SK-N-SH treated with all-trans-retinoic acid at 6 μM for 48 hours (cell line): ENCODE measurements around the gene OR2G3.

Experiments used
- ATAC-seq: fragments of 200-7000 bp; cut with Tn5 transposase; 3 replicates; pipeline ENCODE4 v1.9.1; 2020; ENCODE audit warnings: mild to moderate bottlenecking, moderate library complexity
- ARNTL ChIP-seq: fragments of 450-650 bp; formaldehyde crosslinking; IDR thresholded peaks from 2 replicates; pipeline ENCODE4 v1.5.0; 2020; ENCODE audit warnings: low read depth, mild to moderate bottlenecking, moderate library complexity, borderline replicate concordance
- BACH2 ChIP-seq: fragments of 250-450 bp; sonication (Bioruptor Pico); IDR thresholded peaks from 2 replicates; pipeline ENCODE4 v1.9.0; 2021; ENCODE audit warnings: mild to moderate bottlenecking, borderline replicate concordance
- CREB5 ChIP-seq: fragments of 250-450 bp; sonication (Bioruptor Pico); IDR thresholded peaks from 2 replicates; pipeline ENCODE4 v1.5.1; 2020; ENCODE audit warnings: low read depth, mild to moderate bottlenecking, moderate library complexity
- CSDC2 ChIP-seq: fragments of 250-450 bp; sonication (Bioruptor Pico); IDR thresholded peaks from 2 replicates; pipeline ENCODE4 v1.5.0; 2020; ENCODE audit warnings: mild to moderate bottlenecking, moderate library complexity
- CSRNP3 ChIP-seq: fragments of 250-450 bp; sonication (Bioruptor Pico); IDR thresholded peaks from 2 replicates; pipeline ENCODE4 v1.5.1; 2021; ENCODE audit warnings: mild to moderate bottlenecking, moderate library complexity
- ESRRG ChIP-seq: fragments of 250-450 bp; sonication (Bioruptor Pico); IDR thresholded peaks from 2 replicates; pipeline ENCODE4 v1.6.1; 2021; ENCODE audit warnings: mild to moderate bottlenecking
- GLIS3 ChIP-seq: fragments of 250-450 bp; sonication (Bioruptor Pico); IDR thresholded peaks from 2 replicates; pipeline ENCODE4 v1.5.0; 2020; ENCODE audit warnings: mild to moderate bottlenecking, moderate library complexity
- OSR1 ChIP-seq: fragments of 250-450 bp; sonication (Bioruptor Pico); IDR thresholded peaks from 2 replicates; pipeline ENCODE4 v1.8.0; 2022; ENCODE audit warnings: moderate library complexity, mild to moderate bottlenecking, inconsistent platforms
- PATZ1 ChIP-seq: fragments of 250-450 bp; sonication (Bioruptor Pico); IDR thresholded peaks from 2 replicates; pipeline ENCODE4 v1.8.0; 2020; ENCODE audit warnings: mild to moderate bottlenecking, moderate library complexity, borderline replicate concordance
- PPARA ChIP-seq: fragments of 250-450 bp; sonication (Bioruptor Pico); IDR thresholded peaks from 2 replicates; pipeline ENCODE4 v1.5.0; 2020; ENCODE audit warnings: mild to moderate bottlenecking, borderline replicate concordance
- RARB ChIP-seq: fragments of 250-450 bp; sonication (Bioruptor Pico); IDR thresholded peaks from 2 replicates; pipeline ENCODE4 v1.8.0; 2021; ENCODE audit warnings: mild to moderate bottlenecking, moderate library complexity
- SNAI2 ChIP-seq: fragments of 250-450 bp; sonication (Bioruptor Pico); IDR thresholded peaks from 2 replicates; pipeline ENCODE4 v1.5.0; 2020; ENCODE audit warnings: mild to moderate bottlenecking, moderate library complexity
- TCF4 ChIP-seq: fragments of 250-450 bp; sonication (Bioruptor Pico); IDR thresholded peaks from 2 replicates; pipeline ENCODE4 v1.8.0; 2021; ENCODE audit warnings: mild to moderate bottlenecking, moderate library complexity, borderline replicate concordance
- TOX ChIP-seq: fragments of 250-450 bp; sonication (Bioruptor Pico); IDR thresholded peaks from 2 replicates; pipeline ENCODE4 v1.8.0; 2021; ENCODE audit warnings: mild to moderate bottlenecking, moderate library complexity, borderline replicate concordance
- ZFP3 ChIP-seq: fragments of 250-450 bp; sonication (Bioruptor Pico); IDR thresholded peaks from 2 replicates; pipeline ENCODE4 v1.5.0; 2020; ENCODE audit warnings: mild to moderate bottlenecking, moderate library complexity
- ZFP30 ChIP-seq: fragments of 450-650 bp; formaldehyde crosslinking; IDR thresholded peaks from 2 replicates; pipeline ENCODE4 v1.5.0; 2022; ENCODE audit warnings: mild to moderate bottlenecking, moderate library complexity
- ZNF565 ChIP-seq: fragments of 450-650 bp; formaldehyde crosslinking; conservative IDR thresholded peaks from 2 replicates; pipeline ENCODE4 v1.5.0; 2020; ENCODE audit warnings: low read depth, mild to moderate bottlenecking, moderate library complexity
- ZNF70 ChIP-seq: fragments of 450-650 bp; formaldehyde crosslinking; IDR thresholded peaks from 2 replicates; pipeline ENCODE4 v1.5.0; 2020; ENCODE audit warnings: mild to moderate bottlenecking, moderate library complexity
- ZNF8 ChIP-seq: fragments of 450-650 bp; formaldehyde crosslinking; IDR thresholded peaks from 2 replicates; pipeline ENCODE4 v1.5.0; 2020; ENCODE audit warnings: mild to moderate bottlenecking, moderate library complexity
- TF ChIP-seq, protein P1 (sequence below): fragments of 250-450 bp; sonication (Bioruptor Pico); IDR thresholded peaks from 2 replicates; pipeline ENCODE4 v1.8.0; 2021; ENCODE audit warnings: low read depth, mild to moderate bottlenecking, moderate library complexity, borderline replicate concordance

The OR2G3 gene

DNA sequence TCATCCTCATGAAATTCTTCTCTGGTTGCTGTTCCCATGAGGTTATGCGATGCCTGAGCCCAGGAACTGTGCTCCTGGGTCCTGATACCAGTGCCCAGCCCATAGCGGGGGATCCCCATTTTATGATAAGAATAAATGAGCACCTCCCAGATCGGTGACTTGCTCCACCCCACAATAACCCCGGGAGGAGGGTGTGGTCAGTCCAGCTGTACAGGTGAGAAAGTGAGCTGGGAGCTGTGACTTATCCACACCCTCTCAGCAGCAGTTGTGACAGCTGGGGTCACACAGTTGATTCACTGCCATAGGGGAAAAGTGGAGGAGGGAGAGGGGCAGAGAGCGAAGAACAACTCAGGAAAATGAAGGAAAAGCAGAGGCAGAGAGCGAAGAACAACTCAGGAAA, 33.4 kb downstream of the OR2G3 start:
- ATAC-seq: no peak
- no peak for TF ChIP-seq CSRNP3
- no peak for TF ChIP-seq ZNF565 (CRISPR knock-in tag)
- no peak for TF ChIP-seq TCF4 (CRISPR knock-in tag)
- TF ChIP-seq ZNF70 (CRISPR knock-in tag): no peak
- no peak for TF ChIP-seq ZNF8
- no peak for TF ChIP-seq SNAI2 (CRISPR knock-in tag)
- TF ChIP-seq PATZ1 (CRISPR knock-in tag): no peak

- TF ChIP-seq CSDC2 (CRISPR knock-in tag): no peak
- no peak for TF ChIP-seq ARNTL (CRISPR knock-in tag)
- no peak for TF ChIP-seq TOX
- no peak for TF ChIP-seq BACH2 (CRISPR knock-in tag)
- TF ChIP-seq ESRRG (CRISPR knock-in tag): no peak
- no peak for TF ChIP-seq CSRNP3
- TF ChIP-seq TCF4 (CRISPR knock-in tag): no peak
- no peak for TF ChIP-seq RARB (CRISPR knock-in tag)
- TF ChIP-seq PPARA: no peak
- TF ChIP-seq, all 23 proteins: peak for 0
- ATAC-seq: peak; percentile 58
These were observed 34.1 kb downstream of the OR2G3 start for GRCh38 chr1:247639381-247639981.

DNA sequence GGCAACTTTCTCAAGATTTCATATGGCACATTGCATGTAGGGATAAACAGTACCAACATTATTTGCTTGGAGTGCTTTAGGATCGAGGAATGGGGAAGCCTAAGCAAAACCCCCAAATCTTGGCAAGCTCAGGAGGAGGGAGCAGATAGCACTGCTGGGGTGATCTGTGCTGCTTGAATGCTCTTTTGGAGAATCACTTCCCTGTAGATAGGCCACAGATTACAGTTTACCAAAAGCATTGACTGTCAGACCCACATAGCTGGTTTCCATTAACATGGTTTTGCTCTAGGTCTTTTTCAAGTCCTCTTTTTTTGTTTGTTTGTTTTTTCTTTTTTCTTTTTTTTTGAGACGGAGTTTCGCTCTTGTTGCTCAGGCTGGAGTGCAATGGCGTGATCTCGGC, 37.4 kb downstream of the OR2G3 start:
- no peak for TF ChIP-seq GLIS3 (CRISPR knock-in tag)
- TF ChIP-seq ZNF565 (CRISPR knock-in tag): no peak
- no peak for ATAC-seq

DNA sequence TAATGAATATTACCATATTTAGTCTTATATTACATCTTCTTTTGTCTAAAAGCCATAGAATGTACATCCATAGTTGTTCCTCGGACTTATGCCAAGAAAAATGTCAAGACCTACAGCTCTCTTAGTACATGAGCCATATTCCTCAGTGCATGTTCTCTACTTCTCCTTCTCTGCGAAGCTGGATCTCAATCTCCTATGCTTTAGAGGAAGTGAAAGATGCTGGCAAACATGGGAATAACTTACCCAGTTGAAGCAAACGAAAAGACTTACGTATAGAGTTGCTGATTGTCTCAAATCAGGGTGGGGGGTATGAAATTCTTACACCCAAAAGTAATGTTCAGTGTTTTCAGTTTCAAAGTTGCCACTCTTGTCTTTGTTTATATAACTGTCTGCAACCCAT, 41.5 kb downstream of the OR2G3 start:
- TF ChIP-seq BACH2 (CRISPR knock-in tag) (no peak), CREB5 (CRISPR knock-in tag) (no peak), ZNF70 (CRISPR knock-in tag) (no peak), ZNF565 (CRISPR knock-in tag) (no peak), ZFP30 (CRISPR knock-in tag) (no peak), ESRRG (CRISPR knock-in tag) (no peak), ZFP3 (CRISPR knock-in tag) (no peak), OSR1 (CRISPR knock-in tag) (no peak), SNAI2 (CRISPR knock-in tag) (no peak), TOX (no peak)
- TF ChIP-seq, protein P1, sequence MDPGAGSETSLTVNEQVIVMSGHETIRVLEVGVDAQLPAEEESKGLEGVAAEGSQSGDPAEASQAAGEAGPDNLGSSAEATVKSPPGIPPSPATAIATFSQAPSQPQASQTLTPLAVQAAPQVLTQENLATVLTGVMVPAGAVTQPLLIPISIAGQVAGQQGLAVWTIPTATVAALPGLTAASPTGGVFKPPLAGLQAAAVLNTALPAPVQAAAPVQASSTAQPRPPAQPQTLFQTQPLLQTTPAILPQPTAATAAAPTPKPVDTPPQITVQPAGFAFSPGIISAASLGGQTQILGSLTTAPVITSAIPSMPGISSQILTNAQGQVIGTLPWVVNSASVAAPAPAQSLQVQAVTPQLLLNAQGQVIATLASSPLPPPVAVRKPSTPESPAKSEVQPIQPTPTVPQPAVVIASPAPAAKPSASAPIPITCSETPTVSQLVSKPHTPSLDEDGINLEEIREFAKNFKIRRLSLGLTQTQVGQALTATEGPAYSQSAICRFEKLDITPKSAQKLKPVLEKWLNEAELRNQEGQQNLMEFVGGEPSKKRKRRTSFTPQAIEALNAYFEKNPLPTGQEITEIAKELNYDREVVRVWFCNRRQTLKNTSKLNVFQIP (CRISPR knock-in tag): no peak
- TF ChIP-seq, all 23 proteins: peak for 0
- no peak for ATAC-seq
